Transverse colon (tissue), 4 donors: ENCODE measurements around the gene EDC4. TPM values are rescaled to one million over a fixed set of nuclear protein-coding genes. Genes with fewer than 3 reads are reported as not detected.

Source experiments
- DNase-seq: peaks from one replicate; pipeline ENCODE4 v3.0.0-alpha.2; 2019
- H3K27ac ChIP-seq, 4 donors: fragments of 200-600 bp; sonication (generic); 2 replicates each; pipeline ENCODE4 v1.5.1; 2016 to 2018; ENCODE audit warnings: inconsistent platforms in 4 of 4
- H3K27me3 ChIP-seq: fragments of 200-600 bp; sonication (generic); 2 replicates; pipeline ENCODE4 v1.5.1; 2017; ENCODE audit warnings: inconsistent platforms
- H3K36me3 ChIP-seq, 4 donors: fragments of 200-600 bp; sonication (generic); 2 replicates each; pipeline ENCODE4 v1.5.1; 2017 to 2019; ENCODE audit warnings: inconsistent platforms in 4 of 4
- H3K4me1 ChIP-seq, 4 donors: fragments of 200-600 bp; sonication (generic); 2 replicates each; pipeline ENCODE4 v1.5.1; 2017 to 2020; ENCODE audit warnings: inconsistent platforms in 4 of 4
- H3K4me3 ChIP-seq, 4 donors: fragments of 200-600 bp; sonication (generic); 1 replicate in 1 of 4; 2 replicates in 3 of 4; pipeline versions ENCODE4 v1.5.1 to v1.6.1; 2017 to 2019; ENCODE audit warnings: inconsistent platforms in 4 of 4
- H3K9me3 ChIP-seq, 2 donors: fragments of 200-600 bp; sonication (generic); 2 replicates each; pipeline ENCODE4 v1.5.1; 2017 to 2019; ENCODE audit warnings: inconsistent platforms in 2 of 2
- CTCF ChIP-seq, 5 experiments: fragments of 200-600 bp in 3 of 5; fragments of 450-650 bp in 2 of 5; sonication (generic) in 3 of 5; IDR thresholded peaks; 1 replicate in 2 of 5; 2 replicates in 3 of 5; pipeline ENCODE4 v1.5.1; 2016 to 2017; ENCODE audit warnings: antibody characterized with exemption in 5 of 5, inconsistent platforms in 3 of 5, mild to moderate bottlenecking in 2 of 5, moderate library complexity in 1 of 5
- EP300 ChIP-seq: sonication (generic); formaldehyde crosslinking; IDR thresholded peaks from one replicate; pipeline ENCODE4 v1.6.1; 2017; ENCODE audit warnings: antibody characterized with exemption, low read depth
- POLR2A ChIP-seq: fragments of 450-650 bp; IDR thresholded peaks from one replicate; pipeline ENCODE4 v1.6.1; 2016; ENCODE audit warnings: antibody characterized with exemption, mild to moderate bottlenecking, moderate library complexity
- POLR2AphosphoS5 ChIP-seq, 3 donors: sonication (generic); formaldehyde crosslinking; IDR thresholded peaks; one replicate each; pipeline ENCODE4 v1.6.1; 2016; ENCODE audit warnings: antibody characterized with exemption in 3 of 3
- WGBS, 2 donors: methylation state at CpG; one replicate each; pipeline ENCODE4 v1.1.5; 2018; ENCODE audit warnings: low coverage in 1 of 2; 5-methylcytosine and 5-hydroxymethylcytosine counted together
- in situ Hi-C, 4 donors: fragments of 200-750 bp; cut with MboI; loops; one replicate each; pipeline versions ENCODE4 v1.15.0 to v1.15.1; 2017; ENCODE audit warnings: low sequenced_read_pairs in 3 of 4, low pct_ligation_motif_present in 1 of 4, low pct_unique_long_range_greater_than_20kb in 1 of 4
- intact Hi-C: fragments of 100-400 bp; cut with DNase I; formaldehyde crosslinking; loops from one replicate; pipeline ENCODE4 v1.15.1; 2023; ENCODE audit warnings: low total_unique reads
- total RNA-seq, 4 donors: library from RNA; depleted of rRNA; stranded (reverse); fragments of >200 nt; gene quantifications; one replicate each; pipeline ENCODE4 v1.1.0, GENCODE V29; 2016

Gene EDC4
- total RNA-seq, 4 donors from 2014 or later = 76.4 to 162 (median 105) TPM

GRCh38 chr16:67927131-67927941, 54.5 kb downstream of the EDC4 start:
- no peak for DNase-seq
- peaks cover 0 to 8% (median 4%) of the 10 kb centered on the region in 4 donors for H3K36me3 ChIP-seq
- no peaks in the 10 kb centered on the region for H3K4me1 ChIP-seq
- no peak overlapping the region for H3K27ac ChIP-seq
- TF ChIP-seq POLR2AphosphoS5 (IDR thresholded peaks at IDR 0.05) = no peak
- no peak for TF ChIP-seq POLR2A
- no peak for TF ChIP-seq EP300
- TF ChIP-seq CTCF (IDR thresholded peaks at IDR 0.05) = no peak
- no peak overlapping the region for H3K4me3 ChIP-seq
- 89% methylated on average over 21 of the region's 22 CpGs; no CpG with 5 or more reads in 1 of the 2 donors for WGBS, 2 donors
- in situ Hi-C loops (loop anchor here in 2 of 4 donors (10.0 kb wide), 1 partner anchor 113 kb away; no protein-coding TSS in a partner anchor), intact Hi-C loops (loop anchor here (10.0 kb wide), 1 partner anchor 113 kb away; no protein-coding TSS in a partner anchor)
- H3K9me3 ChIP-seq = no peaks in the 10 kb centered on the region
- no peaks in the 10 kb centered on the region for H3K27me3 ChIP-seq

GRCh38 chr16:67928147-67928546, 55.3 kb downstream of the EDC4 start:
- 75% methylated on average over 7 of the region's 7 CpGs; no CpG with 5 or more reads in 1 of the 2 donors for WGBS, 2 donors
- in situ Hi-C loops (loop anchor here in 2 of 4 donors (10.0 kb wide), 1 partner anchor 113 kb away; no protein-coding TSS in a partner anchor), intact Hi-C loops (loop anchor here (10.0 kb wide), 1 partner anchor 113 kb away; no protein-coding TSS in a partner anchor)
- peaks cover 0 to 8% (median 4%) of the 10 kb centered on the region in 4 donors for H3K36me3 ChIP-seq
- H3K27me3 ChIP-seq = no peaks in the 10 kb centered on the region
- no peaks in the 10 kb centered on the region for H3K9me3 ChIP-seq
- no peak overlapping the region for H3K4me3 ChIP-seq
- no peaks in the 10 kb centered on the region for H3K4me1 ChIP-seq
- DNase-seq = no peak
- TF ChIP-seq POLR2A (no peak), EP300 (no peak), POLR2AphosphoS5 (IDR thresholded peaks at IDR 0.05) (no peak), CTCF (IDR thresholded peaks at IDR 0.05) (no peak)
- no peak overlapping the region for H3K27ac ChIP-seq

GRCh38 chr16:67928561-67929364, 55.9 kb downstream of the EDC4 start:
- intact Hi-C loops (loop anchor here (10.0 kb wide), 1 partner anchor 114 kb away; no protein-coding TSS in a partner anchor), in situ Hi-C loops (loop anchor here in 2 of 4 donors (10.0 kb wide), 1 partner anchor 114 kb away; no protein-coding TSS in a partner anchor)
- peaks cover 0 to 8% (median 4%) of the 10 kb centered on the region in 4 donors for H3K36me3 ChIP-seq
- 44 to 70% methylated on average over 4 to 16 of the region's 16 CpGs for WGBS, 2 donors
- H3K9me3 ChIP-seq = no peaks in the 10 kb centered on the region
- H3K4me3 ChIP-seq = no peak overlapping the region
- no peaks in the 10 kb centered on the region for H3K4me1 ChIP-seq
- peak; percentile 75 for DNase-seq
- TF ChIP-seq EP300 = no peak
- peak; percentile 76 to 90 (median 85) for TF ChIP-seq CTCF (IDR thresholded peaks at IDR 0.05)
- no peak for TF ChIP-seq POLR2A
- peak in 2 of 3 donors; percentile 17 to 25 for TF ChIP-seq POLR2AphosphoS5 (IDR thresholded peaks at IDR 0.05)
- H3K27ac ChIP-seq = no peak overlapping the region
- H3K27me3 ChIP-seq = no peaks in the 10 kb centered on the region

- no peak for TF ChIP-seq EP300
- no peak for TF ChIP-seq POLR2A
- TF ChIP-seq CTCF (IDR thresholded peaks at IDR 0.05) = no peak
- no peak for TF ChIP-seq POLR2AphosphoS5 (IDR thresholded peaks at IDR 0.05)
- Histone ChIP-seq H3K27me3 (no peaks in the 10 kb centered on the region), H3K27ac (no peak overlapping the region), H3K36me3 (peaks cover 0 to 8% (median 4%) of the 10 kb centered on the region in 4 donors), H3K9me3 (no peaks in the 10 kb centered on the region), H3K4me1 (peaks cover 6 to 9% (median 8%) of the 10 kb centered on the region in 4 donors), H3K4me3 (no peak overlapping the region)
- DNase-seq = no peak
- in situ Hi-C loops (no loop called here), intact Hi-C loops (no loop called here)
- 97 to 100% methylated on average over 2 to 14 of the region's 14 CpGs for WGBS, 2 donors
Observed at GRCh38 chr16:67930191-67930590, 57.3 kb downstream of the EDC4 start.
